Sigmoid colon (tissue), 4 donors: ENCODE results near the gene ELP6.

Experiments
- POLR2A ChIP-seq, 2 donors: fragments of 450-650 bp; IDR thresholded peaks; one replicate each; pipeline ENCODE4 v1.6.1; 2016; ENCODE audit warnings: antibody characterized with exemption in 2 of 2, mild to moderate bottlenecking in 2 of 2, moderate library complexity in 2 of 2
- POLR2AphosphoS5 ChIP-seq, 4 donors: sonication (generic); formaldehyde crosslinking; IDR thresholded peaks; one replicate each; pipeline ENCODE4 v1.6.1; 2017; ENCODE audit warnings: antibody characterized with exemption in 4 of 4
- TF ChIP-seq, protein P1 (sequence below), 4 experiments: fragments of 450-650 bp in 3 of 4; fragments of 200-600 bp in 1 of 4; IDR thresholded peaks; one replicate each; pipeline ENCODE4 v1.5.1; 2016 to 2019; ENCODE audit warnings: antibody characterized with exemption in 4 of 4, mild to moderate bottlenecking in 3 of 4, moderate library complexity in 2 of 4

DNA sequence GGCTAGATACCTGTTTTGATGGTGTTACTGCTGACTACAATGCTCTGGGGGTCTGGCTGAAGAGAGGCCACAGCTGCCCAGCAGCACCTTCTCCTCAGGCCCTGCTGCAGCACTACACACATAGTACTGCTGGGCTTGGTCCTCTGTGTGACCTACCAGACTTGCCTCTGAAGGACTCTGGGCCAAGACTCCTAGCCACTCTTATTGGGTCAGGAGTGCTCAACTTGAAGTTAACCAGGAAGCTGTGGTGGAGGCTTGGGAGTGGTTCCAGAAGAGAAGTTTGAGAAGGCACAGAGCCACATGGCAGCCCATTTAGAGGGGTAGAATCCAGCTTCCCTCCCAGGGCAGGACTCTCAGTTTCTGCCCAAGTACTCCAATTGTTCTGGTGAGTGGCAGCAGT lies 16.6 kb downstream of the ELP6 start:
- TF ChIP-seq, protein P1, sequence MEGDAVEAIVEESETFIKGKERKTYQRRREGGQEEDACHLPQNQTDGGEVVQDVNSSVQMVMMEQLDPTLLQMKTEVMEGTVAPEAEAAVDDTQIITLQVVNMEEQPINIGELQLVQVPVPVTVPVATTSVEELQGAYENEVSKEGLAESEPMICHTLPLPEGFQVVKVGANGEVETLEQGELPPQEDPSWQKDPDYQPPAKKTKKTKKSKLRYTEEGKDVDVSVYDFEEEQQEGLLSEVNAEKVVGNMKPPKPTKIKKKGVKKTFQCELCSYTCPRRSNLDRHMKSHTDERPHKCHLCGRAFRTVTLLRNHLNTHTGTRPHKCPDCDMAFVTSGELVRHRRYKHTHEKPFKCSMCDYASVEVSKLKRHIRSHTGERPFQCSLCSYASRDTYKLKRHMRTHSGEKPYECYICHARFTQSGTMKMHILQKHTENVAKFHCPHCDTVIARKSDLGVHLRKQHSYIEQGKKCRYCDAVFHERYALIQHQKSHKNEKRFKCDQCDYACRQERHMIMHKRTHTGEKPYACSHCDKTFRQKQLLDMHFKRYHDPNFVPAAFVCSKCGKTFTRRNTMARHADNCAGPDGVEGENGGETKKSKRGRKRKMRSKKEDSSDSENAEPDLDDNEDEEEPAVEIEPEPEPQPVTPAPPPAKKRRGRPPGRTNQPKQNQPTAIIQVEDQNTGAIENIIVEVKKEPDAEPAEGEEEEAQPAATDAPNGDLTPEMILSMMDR (IDR thresholded peaks at IDR 0.05): no peak
- TF ChIP-seq POLR2AphosphoS5 (IDR thresholded peaks at IDR 0.05) (no peak), POLR2A (IDR thresholded peaks at IDR 0.05) (no peak)
